NCI-H82 treated with DMSO at 0.1 percent for 48 hours (cell line): ENCODE data around the gene ACSL5.
A peak's percentile ranks its signal among the peaks of the same experiment; 100 is the strongest.
"Not testable (repeated sequence)": the region's sequence is repeated elsewhere in the genome, so short reads cannot be mapped to it uniquely, and the experiment has no call there.

Source experiments
- DNase-seq: peaks from one replicate; lab custom pipeline; 2025; ENCODE audit not compliant: unreplicated experiment; lab: John Stamatoyannopoulos, UW

Gene ACSL5

DNA sequence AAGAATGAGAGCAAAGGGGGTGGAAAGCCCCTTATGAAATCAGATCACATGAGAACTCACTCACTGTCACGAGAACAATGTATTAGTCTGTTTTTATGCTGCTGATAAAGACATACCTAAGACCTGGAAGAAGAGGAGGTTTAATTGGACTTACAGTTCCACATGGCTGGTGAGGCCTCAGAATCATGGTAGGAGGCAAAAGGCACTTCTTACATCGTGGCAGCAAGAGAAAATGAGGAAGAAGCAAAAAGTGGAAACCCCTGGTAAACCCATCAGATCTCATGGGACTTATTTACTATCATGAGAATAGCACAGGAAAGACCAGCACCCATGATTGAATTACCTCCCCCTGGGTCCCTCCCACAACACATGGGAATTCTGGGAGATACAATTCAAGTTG lies 32.9 kb downstream of the ACSL5 start:
- not testable (repeated sequence) for DNase-seq

DNA sequence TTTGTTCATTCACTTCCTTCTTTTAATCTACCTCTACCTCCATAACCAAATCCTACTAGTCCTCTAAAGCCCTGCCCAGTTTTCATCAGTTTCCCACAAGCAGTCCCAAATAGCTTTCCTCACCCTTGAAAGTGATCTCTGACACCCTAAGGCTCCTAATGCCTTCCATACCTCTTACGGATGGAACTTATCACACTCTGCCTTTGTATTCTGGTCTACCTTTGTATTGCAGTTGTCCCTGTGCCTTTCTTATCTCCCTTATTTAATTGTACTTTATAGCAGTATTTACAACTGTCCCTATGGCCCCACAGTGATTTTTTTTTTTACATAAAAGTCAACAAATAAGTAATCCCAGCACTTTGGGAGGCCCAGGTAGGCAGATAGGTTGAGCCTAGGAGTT lies 33.8 kb downstream of the ACSL5 start:
- no peak for DNase-seq

DNA sequence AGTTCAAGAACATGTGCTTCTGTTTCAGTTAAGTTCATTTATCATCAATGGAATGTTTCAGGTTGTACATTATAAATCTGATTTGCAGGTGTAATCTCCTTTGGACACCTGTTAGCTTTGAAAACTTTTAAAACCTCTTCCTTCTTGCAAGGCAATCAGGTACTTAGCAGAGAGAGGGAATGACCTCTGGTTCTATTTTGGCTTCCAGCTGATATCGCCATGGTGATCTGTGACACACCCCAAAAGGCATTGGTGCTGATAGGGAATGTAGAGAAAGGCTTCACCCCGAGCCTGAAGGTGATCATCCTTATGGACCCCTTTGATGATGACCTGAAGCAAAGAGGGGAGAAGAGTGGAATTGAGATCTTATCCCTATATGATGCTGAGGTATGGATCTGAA lies 35.4 kb downstream of the ACSL5 start:
- DNase-seq: no peak

DNA sequence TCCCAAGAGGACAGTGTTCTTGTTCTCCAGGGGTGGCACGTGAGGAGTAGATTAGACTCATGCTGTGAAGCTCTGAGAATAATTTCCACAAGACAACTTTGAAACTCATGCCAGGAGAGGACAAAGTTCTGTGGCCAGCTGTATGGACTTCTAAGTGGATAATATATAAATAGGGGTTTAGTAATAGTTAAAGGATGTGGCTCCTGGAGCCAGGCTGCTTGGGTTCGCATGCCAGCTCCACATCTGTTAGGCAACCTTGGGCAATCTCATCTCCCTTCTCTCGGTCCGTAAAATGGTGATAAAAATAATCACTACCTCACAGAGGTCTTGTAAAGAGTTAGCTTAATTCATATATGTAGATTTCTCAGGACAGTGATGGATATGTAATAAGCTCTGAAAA lies 35.8 kb downstream of the ACSL5 start:
- no peak for DNase-seq

DNA sequence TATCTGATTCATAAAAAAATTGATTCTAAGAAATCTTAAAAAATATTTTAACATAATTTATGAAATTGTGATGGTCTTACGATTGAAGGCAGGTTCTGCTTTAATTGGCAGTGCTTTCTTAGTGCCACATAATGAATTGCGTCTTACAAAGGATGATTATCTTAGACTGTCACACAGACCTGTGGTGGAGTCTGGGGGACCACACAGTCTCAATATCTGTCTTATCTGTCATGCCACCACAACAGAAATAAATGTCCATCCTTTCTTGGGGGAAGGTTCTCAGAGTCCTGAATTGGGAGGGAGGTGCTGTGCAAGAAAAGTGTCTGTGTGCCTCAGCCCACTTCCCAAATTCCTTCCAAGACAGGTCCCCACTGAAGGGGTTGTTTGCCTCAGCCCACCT lies 38.8 kb downstream of the ACSL5 start:
- DNase-seq: no peak

DNA sequence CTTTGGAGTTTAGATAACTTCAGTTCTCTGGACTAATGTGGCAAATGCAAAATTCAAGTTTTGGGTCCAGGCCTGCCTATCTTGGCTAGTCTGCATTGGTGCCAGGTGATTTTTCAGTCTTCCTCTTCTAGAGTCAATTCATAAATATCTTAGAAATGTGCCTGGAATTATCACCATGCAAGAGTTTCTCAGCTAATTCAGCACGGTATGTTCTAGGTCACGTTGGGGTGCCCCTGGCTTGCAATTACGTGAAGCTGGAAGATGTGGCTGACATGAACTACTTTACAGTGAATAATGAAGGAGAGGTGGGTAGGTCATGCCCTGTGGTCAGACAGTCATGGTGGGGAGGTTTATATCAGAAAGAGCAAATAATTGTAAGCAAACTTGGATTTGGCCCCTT lies 47.8 kb downstream of the ACSL5 start:
- no peak for DNase-seq

DNA sequence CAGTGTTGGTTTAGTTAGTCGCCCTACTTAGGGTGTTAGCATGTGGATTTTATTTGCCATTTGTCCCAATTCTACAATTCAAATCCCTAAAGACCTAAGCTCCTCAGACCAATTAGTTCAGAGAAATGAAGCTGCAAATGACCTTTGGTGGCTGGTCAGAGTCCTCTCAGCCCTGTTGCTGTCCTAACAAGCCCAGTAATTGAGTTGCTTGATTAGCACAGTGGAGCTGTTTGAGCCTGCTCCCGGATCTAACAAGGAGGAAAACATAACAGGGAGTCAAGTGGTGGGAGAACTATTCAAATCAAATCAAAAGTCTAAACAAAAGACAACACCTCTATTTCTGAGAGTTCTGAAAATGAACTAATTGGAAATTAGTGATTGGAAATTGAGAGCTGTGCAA lies 50.7 kb downstream of the ACSL5 start:
- DNase-seq: no peak

DNA sequence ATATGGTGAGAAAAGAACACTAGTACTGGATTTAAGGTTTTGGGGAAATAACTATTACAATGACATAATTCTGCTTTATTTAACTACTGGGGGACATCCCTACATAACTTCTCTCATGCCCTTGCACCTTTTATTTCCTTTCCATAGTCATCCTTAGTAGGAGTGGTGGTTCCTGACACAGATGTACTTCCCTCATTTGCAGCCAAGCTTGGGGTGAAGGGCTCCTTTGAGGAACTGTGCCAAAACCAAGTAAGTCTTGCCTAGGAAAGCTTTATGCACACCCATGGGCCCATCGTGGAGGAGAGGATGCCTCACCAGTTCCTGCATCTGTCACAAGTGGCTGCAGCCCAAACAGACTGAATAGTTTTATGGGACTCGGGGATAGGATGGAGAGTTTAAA lies 52.2 kb downstream of the ACSL5 start:
- DNase-seq: no peak

DNA sequence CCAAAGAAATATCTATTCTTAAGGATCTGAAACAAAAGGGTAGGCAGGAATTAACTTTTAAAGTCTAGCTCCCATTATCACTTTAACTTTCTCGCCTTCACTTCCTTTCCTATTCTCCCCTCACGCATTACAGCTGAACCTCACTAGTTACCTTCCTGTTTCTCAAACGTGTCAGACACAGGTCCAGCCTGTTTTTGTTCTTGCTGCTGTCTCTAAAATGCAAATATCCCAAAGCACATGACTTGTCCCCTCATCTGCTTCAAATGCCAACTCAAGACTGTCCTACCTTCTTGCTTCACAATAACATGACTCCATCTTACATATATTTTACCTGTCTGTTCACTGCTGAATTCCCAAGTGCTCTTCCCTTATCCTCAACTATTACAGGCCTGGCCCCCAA lies 55.2 kb downstream of the ACSL5 start:
- no peak for DNase-seq

DNA sequence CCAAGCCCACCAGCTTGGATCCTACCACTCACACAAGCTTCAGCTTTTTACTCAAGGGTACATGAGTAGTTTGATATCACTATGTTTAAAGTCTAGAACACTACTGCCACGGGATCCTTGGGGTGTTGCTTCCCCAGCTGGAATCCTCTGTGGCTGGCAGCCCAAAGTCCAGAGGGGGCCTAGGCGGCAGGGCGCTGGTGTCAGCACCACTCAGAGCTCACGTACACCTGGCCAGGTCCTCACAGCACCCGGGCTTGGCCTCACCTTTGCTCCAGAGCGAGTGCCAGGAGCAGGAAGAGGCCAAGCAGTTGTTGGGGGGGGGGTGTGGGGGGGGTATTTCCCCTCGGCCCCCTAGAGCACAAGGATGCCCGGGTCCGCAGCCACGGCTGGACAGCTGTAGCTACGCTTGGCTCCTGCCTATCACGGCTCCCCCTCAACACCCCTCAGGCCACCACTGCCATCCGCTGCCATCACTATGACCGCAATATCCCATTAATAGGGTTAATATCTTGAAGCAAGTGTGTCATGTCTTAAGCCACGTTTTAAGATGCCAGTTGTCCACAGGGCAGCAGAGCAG lies 55.8 kb downstream of the ACSL5 start:
- DNase-seq: no peak

DNA sequence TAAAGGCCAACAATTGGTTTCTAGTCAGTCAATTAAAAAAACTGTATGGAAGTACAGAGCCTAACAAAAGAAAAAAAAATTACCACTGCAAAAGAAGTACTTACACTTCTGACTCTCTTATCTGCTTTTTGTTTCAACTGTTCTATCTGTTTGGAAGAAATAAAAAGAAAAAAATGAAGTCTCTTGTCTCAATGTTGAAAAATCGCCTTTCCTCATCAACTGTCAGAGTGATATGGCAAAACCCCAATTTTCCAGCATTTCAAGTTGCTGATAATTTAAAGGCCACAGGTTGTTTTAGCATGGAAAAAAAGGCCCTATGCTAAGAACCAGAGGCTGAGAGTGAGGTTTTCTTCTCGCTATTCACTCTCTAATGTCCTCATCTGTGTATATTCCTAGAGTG lies 59.2 kb downstream of the ACSL5 start:
- DNase-seq: no peak

DNA sequence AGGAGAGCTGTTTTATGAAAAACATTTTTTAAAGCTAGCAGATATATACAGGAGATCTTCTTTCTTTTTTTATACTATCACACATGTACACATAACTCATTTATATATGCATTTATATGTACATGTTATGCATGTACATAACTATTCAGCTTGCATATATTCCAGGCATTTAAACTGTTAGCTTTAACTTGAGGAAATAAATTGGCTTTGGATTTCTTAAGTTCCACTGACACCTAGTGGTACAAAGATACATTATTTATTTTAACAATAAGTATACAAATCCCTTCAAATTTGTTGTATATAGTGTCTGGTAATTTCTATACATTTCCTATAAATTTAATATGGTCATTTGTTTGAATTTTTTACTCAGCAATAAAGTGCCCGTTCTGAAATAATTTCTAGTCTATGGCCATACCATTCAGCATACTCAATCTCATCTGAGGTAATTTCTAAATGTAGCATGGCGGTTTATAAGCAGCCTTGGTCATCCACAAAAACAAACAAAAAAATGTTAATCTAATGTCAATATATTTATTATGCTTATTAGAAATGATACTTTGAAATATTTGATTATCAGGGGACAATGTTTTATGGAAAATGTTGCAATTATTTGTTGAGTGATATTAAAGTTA lies 61.2 kb downstream of the ACSL5 start:
- no peak for DNase-seq

DNA sequence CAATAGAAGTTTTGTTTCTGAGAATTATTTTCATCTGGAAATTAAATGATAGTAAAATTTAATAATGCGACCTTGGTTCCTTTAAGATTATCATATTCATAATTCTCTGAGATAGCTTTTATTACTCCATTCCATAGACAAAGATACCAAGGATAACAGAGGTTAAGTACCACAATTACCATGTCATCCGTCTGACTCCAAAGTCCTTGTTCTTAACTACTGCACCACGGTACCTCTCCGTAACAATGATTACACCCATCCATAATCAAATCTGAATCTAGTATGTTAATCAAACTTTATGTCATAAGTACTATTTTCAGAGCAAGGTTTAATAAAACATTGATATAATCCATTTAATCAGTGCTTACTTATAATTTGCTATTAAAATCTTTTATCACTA lies 64.4 kb downstream of the ACSL5 start:
- DNase-seq: no peak

DNA sequence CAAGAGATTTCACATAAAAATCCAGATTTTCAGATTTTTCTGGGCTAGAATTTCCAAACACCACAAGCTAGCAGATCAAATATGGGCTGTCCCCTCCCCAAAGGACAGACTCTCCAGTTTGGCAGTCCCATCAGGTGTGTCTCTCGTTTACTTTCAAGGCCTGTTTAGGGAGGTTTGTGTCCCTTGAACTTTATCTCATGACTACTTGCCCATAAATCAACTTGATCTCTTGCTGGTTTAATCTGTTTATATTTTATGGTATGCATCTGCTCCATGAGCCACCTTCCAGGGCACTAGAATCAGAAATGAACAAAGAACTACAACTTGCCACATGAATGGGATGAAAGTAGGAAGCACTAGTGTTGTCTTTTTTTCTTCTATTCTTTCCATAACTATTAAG lies 67.6 kb downstream of the ACSL5 start:
- no peak for DNase-seq

DNA sequence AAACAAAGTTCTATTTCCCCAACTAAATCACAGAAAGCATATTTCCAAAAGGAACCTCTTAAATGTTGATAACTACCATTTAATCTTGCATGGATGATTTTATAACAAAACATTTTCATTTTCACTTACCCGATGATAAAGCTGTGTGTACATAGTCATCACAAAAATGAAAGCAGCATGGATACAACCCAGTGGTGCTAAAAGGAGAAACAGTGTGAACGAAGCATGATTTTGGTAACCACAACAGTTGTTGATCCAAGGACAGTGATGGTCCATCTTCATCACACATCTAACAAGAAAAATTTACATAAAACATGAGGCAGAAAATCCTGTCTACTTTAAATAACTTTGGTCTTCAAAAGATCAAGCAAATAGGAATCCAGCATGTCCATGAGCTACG lies 68.1 kb downstream of the ACSL5 start:
- DNase-seq: no peak

DNA sequence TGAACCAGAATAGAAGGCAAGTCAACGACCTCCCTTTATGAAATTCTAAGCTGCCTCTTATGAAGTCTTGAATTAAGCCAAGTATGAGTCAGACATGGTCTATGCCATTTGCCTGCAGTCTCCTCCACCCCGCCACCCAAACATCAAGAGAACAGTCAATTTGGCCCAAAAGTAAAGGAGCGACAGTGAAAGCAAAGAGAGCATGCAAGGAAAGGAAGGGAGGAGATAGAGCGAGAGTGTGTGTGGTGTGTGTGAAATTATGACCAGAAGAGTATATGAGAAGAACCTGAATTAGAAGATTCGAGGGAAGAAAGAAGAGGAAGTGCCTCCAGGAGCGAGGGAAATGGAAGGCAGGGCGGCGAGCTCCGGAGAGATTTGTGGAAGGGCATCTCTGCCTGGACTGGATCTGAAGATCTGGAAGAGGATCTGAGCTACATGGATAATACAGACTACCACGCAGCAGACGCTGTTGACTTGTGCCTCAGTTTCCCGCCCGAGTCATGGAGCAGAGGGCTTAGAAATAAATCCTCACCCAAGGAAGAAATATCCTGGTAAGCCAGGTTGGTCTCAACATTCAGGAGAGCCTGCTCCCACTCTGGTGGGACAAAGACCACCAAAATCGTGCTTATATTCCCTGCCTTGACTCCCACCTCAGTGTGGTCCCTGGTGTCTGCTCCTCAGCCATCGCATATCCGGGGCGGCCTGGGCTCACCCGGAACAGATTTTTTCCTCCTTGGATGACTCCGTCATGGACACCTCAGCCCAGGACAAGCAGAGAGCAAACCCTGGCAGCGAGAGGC lies 72.3 kb downstream of the ACSL5 start:
- DNase-seq: no peak

DNA sequence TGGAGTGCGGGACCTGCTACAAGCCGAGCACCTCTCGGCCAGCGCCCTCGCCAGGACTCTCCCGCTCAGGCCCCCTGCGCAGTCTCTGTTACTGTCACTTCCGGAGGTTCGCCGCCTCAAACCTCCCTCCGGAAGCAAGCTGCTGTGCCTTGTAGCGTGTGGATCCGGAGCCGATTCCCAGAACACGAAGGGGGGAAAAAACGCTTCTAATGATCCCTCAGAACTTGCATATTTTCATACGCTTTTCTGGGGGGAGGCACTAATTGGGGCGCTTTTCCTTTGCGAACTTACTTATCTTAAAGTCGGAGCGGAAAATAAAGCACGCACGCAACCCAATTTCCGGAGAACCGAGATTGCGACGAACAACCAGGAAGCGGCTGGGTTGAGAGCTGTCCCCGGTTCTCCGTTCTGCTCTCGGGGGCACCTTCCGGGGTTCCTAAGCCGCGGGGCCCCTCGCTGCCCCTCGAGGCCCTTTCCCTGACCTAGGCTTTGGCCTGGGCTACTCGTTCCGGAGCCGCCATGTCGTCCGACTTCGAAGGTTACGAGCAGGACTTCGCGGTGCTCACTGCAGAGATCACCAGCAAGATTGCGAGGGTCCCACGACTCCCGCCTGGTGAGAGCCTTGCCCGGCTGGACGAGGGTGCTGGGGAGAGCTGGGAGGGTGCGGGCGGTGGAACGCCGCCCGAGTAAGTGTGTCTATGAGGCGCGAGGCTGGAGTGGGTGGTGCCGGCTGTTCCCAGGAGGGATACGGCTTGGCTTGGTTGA lies 73.1 kb downstream of the ACSL5 start, which contains the start of the genes VTI1A and ZDHHC6:
Gene VTI1A (plus strand): TSS at position 361 of the 765 bp plus-strand sequence. CDS start 159 bp downstream, at position 520.
Gene ZDHHC6 (minus strand): TSS at position 60 of the 765 bp plus-strand sequence. CDS start 1,478 bp downstream, outside the sequence.
- DNase-seq: peak; percentile 28

DNA sequence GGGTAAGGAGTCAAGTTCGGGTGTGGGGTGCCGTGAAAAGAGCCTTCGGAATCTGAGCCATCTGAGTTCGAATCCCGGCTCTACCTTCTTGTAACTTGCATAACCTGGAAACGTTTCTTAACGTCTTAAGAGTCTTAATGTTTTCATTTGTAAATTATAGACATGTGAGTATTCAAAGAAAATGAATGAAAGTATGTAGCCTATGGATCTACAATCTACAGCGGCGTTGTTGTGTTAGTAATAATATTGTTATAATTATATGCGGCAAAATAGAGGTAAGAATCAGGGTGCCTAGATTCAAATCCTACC lies 73.7 kb downstream of the ACSL5 start:
- DNase-seq: no peak

DNA sequence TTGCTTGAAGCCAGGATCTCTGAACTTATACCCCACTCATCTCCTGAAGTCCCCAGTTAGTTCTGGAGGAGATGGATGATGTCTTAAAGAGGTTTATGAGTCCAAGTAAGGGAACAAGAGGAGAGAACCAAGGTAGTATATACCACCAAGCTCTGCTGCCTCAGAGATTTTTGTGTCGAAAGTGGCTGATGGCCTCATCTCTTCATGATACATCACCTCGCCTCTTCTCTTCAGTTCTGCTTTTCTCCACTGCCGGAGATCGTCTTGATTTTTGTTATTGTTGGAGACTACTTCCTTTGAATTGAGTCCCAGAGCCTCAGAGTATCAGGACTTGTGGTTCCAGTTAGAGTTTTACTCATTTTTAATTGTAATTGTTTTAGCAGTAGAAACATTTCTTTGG lies 75.0 kb downstream of the ACSL5 start:
- DNase-seq: no peak

DNA sequence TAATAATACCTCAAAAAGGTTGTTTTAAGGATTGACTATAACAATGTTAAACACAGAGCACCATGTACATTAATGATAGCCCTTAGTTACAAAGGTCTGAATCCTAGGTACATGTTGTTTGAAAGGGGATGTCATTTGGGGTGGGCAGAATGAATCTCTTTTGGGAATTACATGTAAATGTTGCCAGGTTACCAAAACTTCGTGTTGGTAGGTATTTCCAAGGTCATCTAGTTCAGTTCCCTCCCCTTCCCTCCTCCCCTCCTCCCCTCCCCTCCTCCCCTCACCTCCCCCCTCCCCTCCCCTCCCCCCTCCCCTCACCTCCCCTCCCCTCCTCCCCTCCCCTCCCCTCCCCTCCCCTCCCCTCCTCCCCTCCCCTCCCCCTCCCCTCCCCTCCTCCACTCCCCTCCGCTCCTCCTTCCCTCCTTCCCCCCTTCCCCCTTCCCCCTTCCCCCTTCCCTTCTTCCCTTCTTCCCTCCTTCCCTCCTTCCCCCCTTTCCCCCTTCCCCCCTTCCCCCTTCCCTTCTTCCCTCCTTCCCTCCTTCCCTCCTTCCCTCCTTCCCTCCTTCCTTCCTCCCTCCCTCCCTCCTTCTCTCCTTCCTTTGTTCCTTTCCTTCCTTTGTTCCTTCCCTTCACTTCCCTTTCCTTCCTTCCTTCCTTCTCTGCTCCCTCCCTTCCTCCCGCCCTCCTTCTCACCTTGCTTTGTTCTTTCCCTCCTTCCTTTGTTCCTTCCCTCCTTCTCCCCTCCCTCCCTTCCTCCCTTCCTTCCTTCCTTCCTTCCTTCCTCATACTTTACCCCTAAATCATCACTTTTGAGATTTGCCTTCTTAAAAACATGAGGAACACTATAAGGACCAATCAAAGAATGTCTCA lies 81.2 kb downstream of the ACSL5 start:
- no peak for DNase-seq

DNA sequence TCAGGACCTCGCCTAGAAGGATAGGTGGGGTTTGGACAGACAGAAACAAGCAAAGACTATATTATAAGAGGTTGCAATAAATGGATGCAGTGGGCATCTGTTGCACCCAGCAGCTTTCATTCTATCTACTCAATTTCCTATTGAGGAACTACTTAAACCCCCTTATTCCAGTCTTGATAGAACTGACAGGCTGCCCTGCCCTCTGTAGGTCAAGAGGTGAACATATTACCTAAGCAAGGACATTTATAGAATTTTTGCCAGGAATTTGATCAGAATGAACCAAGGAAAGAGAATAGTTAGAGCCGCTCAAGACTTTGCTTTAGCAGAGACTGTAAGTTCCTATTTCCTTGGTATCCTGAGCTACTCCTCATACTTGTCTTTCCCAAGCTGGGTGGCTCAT lies 82.6 kb downstream of the ACSL5 start:
- no peak for DNase-seq
